ENCODE data around the gene TRDN. TPM values are rescaled to one million over a fixed set of nuclear protein-coding genes. Genes with fewer than 3 reads are reported as not detected.
A peak's percentile ranks its signal among the peaks of the same experiment; 100 is the strongest.

Gene TRDN
- total and polyA plus RNA-seq, 4 donors, result 0.04 to 0.11 (median 0.05) TPM; not detected in 1

GRCh38 chr6:123527406-123527805, 109.3 kb downstream of the TRDN start:
- H3K27me3 ChIP-seq (ENCODE audit: control insufficient read depth in 3 of 3, insufficient read depth in 3 of 3, low read length in 2 of 3), result no peaks in the 10 kb centered on the region
- no peak overlapping the region for H3K27ac ChIP-seq (ENCODE audit: low read depth in 1 of 2, low read length in 1 of 2)
- DNase-seq (no peak), ATAC-seq (ENCODE audit: insufficient read depth, low FRiP score) (no peak)
- H3K36me3 ChIP-seq (ENCODE audit: control insufficient read depth in 4 of 4, insufficient read depth in 4 of 4, low read length in 4 of 4), result no peaks in the 10 kb centered on the region
- no peak for TF ChIP-seq CTCF (IDR thresholded peaks at IDR 0.05; ENCODE audit: control extremely low read depth, extremely low read depth)
- 81 to 83% methylated on average over 3 of the region's 3 CpGs for WGBS, 2 donors
- peaks cover 0 to 3% (median 0%) of the 10 kb centered on the region in 4 donors for H3K9me3 ChIP-seq (ENCODE audit: control insufficient read depth in 4 of 4, insufficient read depth in 3 of 4, low read length in 3 of 4)
- H3K4me3 ChIP-seq, result no peak overlapping the region
- H3K4me1 ChIP-seq (ENCODE audit: control insufficient read depth in 5 of 5, insufficient read depth in 5 of 5, low read length in 5 of 5), result no peaks in the 10 kb centered on the region
- no peak overlapping the region for H3K9ac ChIP-seq (ENCODE audit: insufficient read depth in 1 of 2, low read length in 2 of 2)

- Histone ChIP-seq H3K9ac (ENCODE audit: insufficient read depth in 1 of 2, low read length in 2 of 2) (no peak overlapping the region), H3K36me3 (ENCODE audit: control insufficient read depth in 4 of 4, insufficient read depth in 4 of 4, low read length in 4 of 4) (no peaks in the 10 kb centered on the region)
- 79 to 83% methylated on average over 2 of the region's 2 CpGs for WGBS, 2 donors
Measured at GRCh38 chr6:123526128-123526527, 110.6 kb downstream of the TRDN start.

GRCh38 chr6:123524781-123525180, 112.0 kb downstream of the TRDN start:
- no peak for ATAC-seq (ENCODE audit: insufficient read depth, low FRiP score)
- 83 to 88% methylated on average over 1 of the region's 1 CpG for WGBS, 2 donors
- no peak for TF ChIP-seq CTCF (IDR thresholded peaks at IDR 0.05; ENCODE audit: control extremely low read depth, extremely low read depth)

More at GRCh38 chr6:123526128-123526527, 110.6 kb downstream of the TRDN start:
- no peaks in the 10 kb centered on the region for H3K27me3 ChIP-seq (ENCODE audit: control insufficient read depth in 3 of 3, insufficient read depth in 3 of 3, low read length in 2 of 3)
- H3K4me1 ChIP-seq (ENCODE audit: control insufficient read depth in 5 of 5, insufficient read depth in 5 of 5, low read length in 5 of 5), result no peaks in the 10 kb centered on the region
- no peak for ATAC-seq (ENCODE audit: insufficient read depth, low FRiP score)
- TF ChIP-seq CTCF (IDR thresholded peaks at IDR 0.05; ENCODE audit: control extremely low read depth, extremely low read depth), result no peak
- peaks cover 0 to 3% (median 0%) of the 10 kb centered on the region in 4 donors for H3K9me3 ChIP-seq (ENCODE audit: control insufficient read depth in 4 of 4, insufficient read depth in 3 of 4, low read length in 3 of 4)
- H3K4me3 ChIP-seq, result no peak overlapping the region
- H3K27ac ChIP-seq (ENCODE audit: low read depth in 1 of 2, low read length in 1 of 2), result no peak overlapping the region
- no peak for DNase-seq

GRCh38 chr6:123520217-123520616, 116.5 kb downstream of the TRDN start:
- no peaks in the 10 kb centered on the region for H3K27me3 ChIP-seq (ENCODE audit: control insufficient read depth in 3 of 3, insufficient read depth in 3 of 3, low read length in 2 of 3)
- peaks cover 0 to 3% (median 0%) of the 10 kb centered on the region in 4 donors for H3K9me3 ChIP-seq (ENCODE audit: control insufficient read depth in 4 of 4, insufficient read depth in 3 of 4, low read length in 3 of 4)
- no peaks in the 10 kb centered on the region for H3K36me3 ChIP-seq (ENCODE audit: control insufficient read depth in 4 of 4, insufficient read depth in 4 of 4, low read length in 4 of 4)
- peak overlapping the region in 1 of 2 donors; percentile 70 for H3K27ac ChIP-seq (ENCODE audit: low read depth in 1 of 2, low read length in 1 of 2)
- DNase-seq, result no peak
- H3K9ac ChIP-seq (ENCODE audit: insufficient read depth in 1 of 2, low read length in 2 of 2), result no peak overlapping the region
- no peak overlapping the region for H3K4me3 ChIP-seq
- no peak for ATAC-seq (ENCODE audit: insufficient read depth, low FRiP score)
- no peak for TF ChIP-seq CTCF (IDR thresholded peaks at IDR 0.05; ENCODE audit: control extremely low read depth, extremely low read depth)
- no peaks in the 10 kb centered on the region for H3K4me1 ChIP-seq (ENCODE audit: control insufficient read depth in 5 of 5, insufficient read depth in 5 of 5, low read length in 5 of 5)
- 76 to 80% methylated on average over 3 of the region's 3 CpGs for WGBS, 2 donors

More at GRCh38 chr6:123524781-123525180, 112.0 kb downstream of the TRDN start:
- DNase-seq, result no peak
- Histone ChIP-seq H3K4me1 (ENCODE audit: control insufficient read depth in 5 of 5, insufficient read depth in 5 of 5, low read length in 5 of 5) (no peaks in the 10 kb centered on the region), H3K27ac (ENCODE audit: low read depth in 1 of 2, low read length in 1 of 2) (no peak overlapping the region), H3K4me3 (no peak overlapping the region), H3K27me3 (ENCODE audit: control insufficient read depth in 3 of 3, insufficient read depth in 3 of 3, low read length in 2 of 3) (no peaks in the 10 kb centered on the region), H3K36me3 (ENCODE audit: control insufficient read depth in 4 of 4, insufficient read depth in 4 of 4, low read length in 4 of 4) (no peaks in the 10 kb centered on the region), H3K9me3 (ENCODE audit: control insufficient read depth in 4 of 4, insufficient read depth in 3 of 4, low read length in 3 of 4) (peaks cover 0 to 3% (median 0%) of the 10 kb centered on the region in 4 donors), H3K9ac (ENCODE audit: insufficient read depth in 1 of 2, low read length in 2 of 2) (no peak overlapping the region)

Measured in lung (tissue), 12 donors.